Measurements from ENCODE around the gene AP2A1. TPM values are rescaled to one million over a fixed set of nuclear protein-coding genes. Genes with fewer than 3 reads are reported as not detected.

Gene AP2A1
- total and polyA plus RNA-seq, 2 donors (not counting 3 experiments of a cell fraction or from before 2014, with no cell fraction given): 108 to 113 TPM

- Histone ChIP-seq H3K27me3 (ENCODE audit: control insufficient read depth in 2 of 2, insufficient read depth in 2 of 2, low read length in 2 of 2) (no peaks in the 10 kb centered on the region), H3K9ac (replicated peaks; ENCODE audit: extremely low read depth, insufficient read depth, low read length) (no peak overlapping the region), H2AFZ (ENCODE audit: low read depth, low read length) (no peak overlapping the region), H4K20me1 (replicated peaks; ENCODE audit: control insufficient read depth, extremely low read depth, insufficient read depth, low read length) (no peaks in the 10 kb centered on the region), H3K79me2 (ENCODE audit: control insufficient read depth, insufficient read depth, low read length) (no peaks in the 10 kb centered on the region), H3K4me3 (replicated peaks in 1 of 3; ENCODE audit: insufficient read depth in 1 of 3, low read depth in 1 of 3, low read length in 3 of 3) (no peak overlapping the region), H3K27ac (ENCODE audit: insufficient read depth, low read depth, low read length) (no peak overlapping the region), H3K36me3 (ENCODE audit: control insufficient read depth in 2 of 2, extremely low read depth in 1 of 2, insufficient read depth in 2 of 2, low read length in 2 of 2) (no peaks in the 10 kb centered on the region), H3K9me3 (replicated peaks; ENCODE audit: control insufficient read depth, insufficient read depth, low read length) (no peaks in the 10 kb centered on the region), H3K9me1 (replicated peaks; ENCODE audit: control insufficient read depth, extremely low read depth, insufficient read depth, low read length) (no peaks in the 10 kb centered on the region), H3K4me1 (ENCODE audit: control insufficient read depth, extremely low read depth, insufficient read depth, low read length) (no peaks in the 10 kb centered on the region), H3K4me2 (ENCODE audit: insufficient read depth, low read length) (no peak overlapping the region)
- CTCF ChIA-PET: interaction anchor here (1.3 kb wide), 1 partner anchor 22 kb away, joined by 3 read pairs; no protein-coding TSS in a partner anchor
- dilution Hi-C loops (cut with MboI; ENCODE audit: extremely low pct_ligation_motif_present, low sequenced_read_pairs): no loop called here
- POLR2A ChIA-PET: no interaction called here
- FAIRE-seq (no peak), DNase-seq (ENCODE audit: low read depth, low spot score) (no peak)
- intact Hi-C loops (cut with micrococcal nuclease): no loop called here
- no TSS peak for BruUV-seq (replicated peaks)
- TF ChIP-seq MYC (IDR thresholded peaks at IDR 0.05; ENCODE audit: low read depth, low read length) (no peak), POLR2AphosphoS5 (IDR thresholded peaks at IDR 0.05; ENCODE audit: insufficient read depth, low read depth, low read length) (no peak), POLR2A (IDR thresholded peaks at IDR 0.05; ENCODE audit: low read depth, low read length) (no peak), EZH2 (IDR thresholded peaks at IDR 0.05; ENCODE audit: borderline replicate concordance, low read depth, low read length, severe bottlenecking) (no peak), FOS (IDR thresholded peaks at IDR 0.05; ENCODE audit: borderline replicate concordance, insufficient read depth, low read length) (no peak), CTCF (IDR thresholded peaks at IDR 0.05; ENCODE audit: extremely low read depth in 1 of 2, insufficient read depth in 1 of 2, low read depth in 1 of 2, low read length in 2 of 2) (no peak), JUN (IDR thresholded peaks at IDR 0.05; ENCODE audit: borderline replicate concordance, insufficient read depth, insufficient read length, low read depth) (no peak), GATA2 (IDR thresholded peaks at IDR 0.05; ENCODE audit: insufficient read depth, insufficient read length, low read depth, low read length) (no peak)
- TF ChIP-seq, protein P1, sequence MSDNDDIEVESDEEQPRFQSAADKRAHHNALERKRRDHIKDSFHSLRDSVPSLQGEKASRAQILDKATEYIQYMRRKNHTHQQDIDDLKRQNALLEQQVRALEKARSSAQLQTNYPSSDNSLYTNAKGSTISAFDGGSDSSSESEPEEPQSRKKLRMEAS (IDR thresholded peaks at IDR 0.05; ENCODE audit: insufficient read depth, insufficient read length): no peak
Measured at GRCh38 chr19:49752701-49753100, 14.1 kb upstream of the AP2A1 start.
